Mammary epithelial cell (primary cell): ENCODE measurements around the gene HSFX3.

Experiments used
- CTCF ChIP-seq, 2 donors: IDR thresholded peaks in 1 of 2; conservative IDR thresholded peaks in 1 of 2; 2 replicates each; pipeline ENCODE4 v1.5.1; 2011 to 2012; ENCODE audit warnings: inconsistent platforms in 2 of 2, low read length in 2 of 2, mild to moderate bottlenecking in 2 of 2, control low read depth in 1 of 2, low read depth in 1 of 2; ENCODE audit not compliant: insufficient read depth in 1 of 2; ENCODE audit errors: extremely low read depth in 1 of 2
- EZH2 ChIP-seq: IDR thresholded peaks from 2 replicates; pipeline ENCODE4 v1.6.1; 2012; ENCODE audit warnings: low read length, inconsistent platforms, borderline replicate concordance

- no peak for TF ChIP-seq CTCF (conservative IDR thresholded peaks at IDR 0.05 in 1 of 2, IDR thresholded peaks at IDR 0.05 in 1 of 2; ENCODE audit: extremely low read depth in 1 of 2, insufficient read depth in 1 of 2, low read depth in 1 of 2, low read length in 2 of 2)
- TF ChIP-seq EZH2, result no peak
These were observed 26.8 kb downstream of the HSFX3 start for GRCh38 chrX:149522916-149523315.
